GM18873 (cell line): Measurements from ENCODE around the gene ZDHHC7.

Source experiments
- ATAC-seq: cut with Tn5 transposase; IDR thresholded peaks from one replicate; pipeline ENCODE4 v1.9.1; 2021; ENCODE audit warnings: mild to moderate bottlenecking, moderate library complexity, moderate number of reproducible peaks; ENCODE audit not compliant: unreplicated experiment, low FRiP score

The ZDHHC7 gene

GRCh38 chr16:85025781-85026653 lies 14.7 kb upstream of the ZDHHC7 start:
- no peak for ATAC-seq

- ATAC-seq: no peak
Measured at GRCh38 chr16:85019659-85020245, 8.4 kb upstream of the ZDHHC7 start.

- no peak for ATAC-seq
Measured at GRCh38 chr16:85018529-85019236, 7.3 kb upstream of the ZDHHC7 start.

GRCh38 chr16:85017633-85018032 lies 6.3 kb upstream of the ZDHHC7 start:
- no peak for ATAC-seq

- no peak for ATAC-seq
Measured at GRCh38 chr16:85017151-85017550, 5.8 kb upstream of the ZDHHC7 start.

- ATAC-seq: no peak
Measured at GRCh38 chr16:85015481-85016187, 4.3 kb upstream of the ZDHHC7 start.

GRCh38 chr16:85014311-85014710 lies 3.0 kb upstream of the ZDHHC7 start:
- ATAC-seq: no peak

GRCh38 chr16:85011846-85012284 lies 530 bp upstream of the ZDHHC7 start:
- ATAC-seq: no peak

- ATAC-seq: no peak
Measured at GRCh38 chr16:85010446-85010930, 847 bp downstream of the ZDHHC7 start.

- ATAC-seq: no peak
Measured at GRCh38 chr16:85008271-85008670, 3.1 kb downstream of the ZDHHC7 start.

- no peak for ATAC-seq
Measured at GRCh38 chr16:85007496-85008214, 3.7 kb downstream of the ZDHHC7 start.

GRCh38 chr16:85006639-85007038 lies 4.7 kb downstream of the ZDHHC7 start:
- no peak for ATAC-seq

- ATAC-seq: no peak
Measured at GRCh38 chr16:85005285-85006069, 5.9 kb downstream of the ZDHHC7 start.

GRCh38 chr16:85004587-85005205 lies 6.6 kb downstream of the ZDHHC7 start:
- ATAC-seq: no peak

GRCh38 chr16:85003725-85004586 lies 7.4 kb downstream of the ZDHHC7 start:
- no peak for ATAC-seq

- no peak for ATAC-seq
Measured at GRCh38 chr16:85003076-85003475, 8.3 kb downstream of the ZDHHC7 start.

GRCh38 chr16:85002608-85003007 lies 8.7 kb downstream of the ZDHHC7 start:
- ATAC-seq: no peak

- no peak for ATAC-seq
Measured at GRCh38 chr16:85002099-85002541, 9.2 kb downstream of the ZDHHC7 start.
